HG03025 (cell line): ENCODE results near the gene CHPF.
A peak's percentile ranks its signal among the peaks of the same experiment; 100 is the strongest.

Experiments
- ATAC-seq: cut with Tn5 transposase; IDR thresholded peaks from one replicate; pipeline ENCODE4 v1.9.1; 2021; ENCODE audit warnings: mild to moderate bottlenecking, moderate library complexity; ENCODE audit not compliant: unreplicated experiment, low FRiP score

Gene CHPF

GRCh38 chr2:219500135-219500534 lies 43.5 kb downstream of the CHPF start:
- ATAC-seq = no peak

- no peak for ATAC-seq
Observed at GRCh38 chr2:219499555-219499954, 44.1 kb downstream of the CHPF start.

- ATAC-seq = no peak
Observed at GRCh38 chr2:219499058-219499307, 44.6 kb downstream of the CHPF start.

- ATAC-seq = peak; percentile 97
Observed at GRCh38 chr2:219498280-219499057, 45.1 kb downstream of the CHPF start, which contains the start of gene GMPPA. Gene GMPPA, plus strand, starts transcription at chr2:219498891. Its CDS starts 1,085 bp downstream, at chr2:219499976.

- peak; percentile 17 for ATAC-seq
Observed at GRCh38 chr2:219497495-219498279, 45.9 kb downstream of the CHPF start.

GRCh38 chr2:219496825-219497494 lies 46.6 kb downstream of the CHPF start:
- no peak for ATAC-seq

GRCh38 chr2:219496247-219496824 lies 47.3 kb downstream of the CHPF start:
- ATAC-seq = no peak

GRCh38 chr2:219495531-219496122 lies 48.0 kb downstream of the CHPF start:
- ATAC-seq = no peak

GRCh38 chr2:219494952-219495530 lies 48.6 kb downstream of the CHPF start:
- no peak for ATAC-seq

- no peak for ATAC-seq
Observed at GRCh38 chr2:219493086-219493485, 50.5 kb downstream of the CHPF start.

GRCh38 chr2:219492575-219492974 lies 51.0 kb downstream of the CHPF start:
- no peak for ATAC-seq

GRCh38 chr2:219491278-219491963 lies 52.2 kb downstream of the CHPF start:
- no peak for ATAC-seq

- ATAC-seq = no peak
Observed at GRCh38 chr2:219490600-219491130, 52.9 kb downstream of the CHPF start.

GRCh38 chr2:219490186-219490585 lies 53.4 kb downstream of the CHPF start:
- no peak for ATAC-seq

GRCh38 chr2:219489315-219489714 lies 54.3 kb downstream of the CHPF start:
- no peak for ATAC-seq
